HepG2 (cell line): Measurements from ENCODE around the gene PITRM1. TPM values are rescaled to one million over a fixed set of nuclear protein-coding genes. Genes with fewer than 3 reads are reported as not detected.

ENCODE experiments used
- ATAC-seq: fragments of 200-7000 bp; cut with Tn5 transposase; 3 replicates; pipeline ENCODE4 v1.9.1; 2020; ENCODE audit warnings: mild to moderate bottlenecking, moderate library complexity
- BruUV-seq: library from RNA; stranded (reverse); fragments of 400-500 nt; replicated peaks from 2 replicates; lab custom pipeline; 2021; lab: Mats Ljungman, UMichigan
- CTCF ChIA-PET: fragments of 300-600 bp; formaldehyde crosslinking; extraction: SDS; loops from one replicate; lab custom pipeline; 2021; ENCODE audit warnings: low total read pairs, inconsistent platforms, low intra/inter-chr PET ratio; lab: Yijun Ruan, JAX
- POLR2A ChIA-PET: fragments of 350-600 bp; sonication (Branson Sonifier 250); formaldehyde crosslinking; loops from one replicate; lab custom pipeline; 2020; ENCODE audit warnings: antibody characterized with exemption, inconsistent platforms; lab: Yijun Ruan, JAX
- DNase-seq: peaks from one replicate; pipeline ENCODE4 v3.0.0-alpha.2; 2015; ENCODE audit warnings: low spot score
- FAIRE-seq: peaks from 3 replicates; lab custom pipeline; 2011; peaks lifted over from hg19 to GRCh38; lab: Jason Lieb, UNC
- H2AFZ ChIP-seq: one replicate; pipeline ENCODE4 v1.6.1; 2011; ENCODE audit warnings: low read length, inconsistent platforms
- H3K27ac ChIP-seq: fragments of 300-600 bp; 3 replicates; pipeline ENCODE4 v1.8.0; 2011; ENCODE audit warnings: mixed run types, mild to moderate bottlenecking, mixed read lengths, low read length, inconsistent platforms; ENCODE audit not compliant: insufficient read depth; ENCODE audit errors: extremely low read length
- H3K27me3 ChIP-seq, 2 experiments: fragments of 200-600 bp in 1 of 2; 2 replicates in 1 of 2; 3 replicates in 1 of 2; pipeline versions ENCODE4 v1.6.0 to v1.8.0; 2011; ENCODE audit warnings: low read length in 2 of 2, mild to moderate bottlenecking in 2 of 2, moderate library complexity in 2 of 2, inconsistent platforms in 1 of 2; ENCODE audit not compliant: insufficient read depth in 2 of 2, control insufficient read depth in 1 of 2
- H3K36me3 ChIP-seq, 2 experiments: fragments of 200-600 bp in 1 of 2; replicated peaks in 1 of 2; 2 replicates in 1 of 2; 3 replicates in 1 of 2; pipeline versions ENCODE4 v1.5.1 to v1.8.0; 2011; ENCODE audit warnings: low read length in 2 of 2, inconsistent platforms in 1 of 2; ENCODE audit not compliant: insufficient read depth in 2 of 2, control insufficient read depth in 1 of 2
- H3K4me1 ChIP-seq: 2 replicates; pipeline ENCODE4 v1.5.1; 2012; ENCODE audit warnings: low read length, inconsistent platforms; ENCODE audit not compliant: insufficient read depth
- H3K4me2 ChIP-seq: 2 replicates; pipeline ENCODE4 v1.6.0; 2011; ENCODE audit warnings: low read depth, low read length, inconsistent platforms
- H3K4me3 ChIP-seq, 3 experiments: fragments of 200-600 bp in 1 of 3; sonication (generic), shearing (Covaris generic) in 1 of 3; replicated peaks in 1 of 3; 2 replicates each; pipeline ENCODE4 v1.5.1; 2011 to 2016; ENCODE audit warnings: low read length in 3 of 3, inconsistent platforms in 2 of 3, low read depth in 2 of 3, mild to moderate bottlenecking in 2 of 3, control low read depth in 1 of 3, mixed read lengths in 1 of 3; ENCODE audit not compliant: insufficient read depth in 1 of 3
- H3K79me2 ChIP-seq: one replicate; pipeline ENCODE4 v1.6.1; 2011; ENCODE audit warnings: low read length, inconsistent platforms; ENCODE audit not compliant: insufficient read depth
- H3K9ac ChIP-seq: 2 replicates; pipeline ENCODE4 v1.6.0; 2011; ENCODE audit warnings: mild to moderate bottlenecking, low read depth, low read length, inconsistent platforms; ENCODE audit not compliant: insufficient read depth
- H3K9me3 ChIP-seq: 2 replicates; pipeline ENCODE4 v1.5.1; 2012; ENCODE audit warnings: mild to moderate bottlenecking, low read length
- H4K20me1 ChIP-seq: 2 replicates; pipeline ENCODE4 v1.6.0; 2011; ENCODE audit warnings: inconsistent platforms, mild to moderate bottlenecking, low read length, moderate library complexity; ENCODE audit not compliant: insufficient read depth
- PHF5A ChIP-seq: IDR thresholded peaks from one replicate; pipeline ENCODE4 v1.6.1; 2018; ENCODE audit warnings: low read depth, missing genetic modification reagents; ENCODE audit not compliant: unreplicated experiment
- POLR2AphosphoS2 ChIP-seq: IDR thresholded peaks from 2 replicates; pipeline ENCODE4 v1.6.1; 2011; ENCODE audit warnings: low read depth, low read length, improper control_type of control experiment
- SMARCC2 ChIP-seq: fragments of 450-650 bp; IDR thresholded peaks from 2 replicates; pipeline ENCODE4 v1.6.1; 2017; ENCODE audit warnings: antibody characterized with exemption, mild to moderate bottlenecking
- ZNF777 ChIP-seq: sonication (generic); formaldehyde crosslinking; IDR thresholded peaks from 2 replicates; pipeline ENCODE4 v1.4.0; 2020; ENCODE audit warnings: missing genetic modification reagents
- WGBS: methylation state at CpG from one replicate; pipeline ENCODE4 v1.1.6; 2017; ENCODE audit warnings: low lambda C conversion rate; 5-methylcytosine and 5-hydroxymethylcytosine counted together
- in situ Hi-C: cut with HindIII; loops from 2 replicates; pipeline ENCODE4 v1.10.0; 2017; ENCODE audit warnings: low pct_unique_long_range_greater_than_20kb; ENCODE audit not compliant: extremely low pct_ligation_motif_present
- intact Hi-C: fragments of 100-400 bp; cut with micrococcal nuclease; formaldehyde crosslinking; loops from one replicate; pipeline ENCODE4 v1.10.0; 2022; ENCODE audit not compliant: unreplicated experiment
- polyA plus RNA-seq, 8 experiments: library from polyadenylated mRNA; depleted of rRNA in 3 of 8; stranded (reverse) in 7 of 8; unstranded in 1 of 8; fragments of >200 nt; fragmentation: Illumina TruSeq in 4 of 8; extraction: Trizol in 4 of 8; gene quantifications; 2 replicates each; pipeline versions ENCODE4 v1.2.1 to v1.2.3, GENCODE V29; 2011 to 2016; ENCODE audit warnings: low read depth in 4 of 8, missing spikeins in 1 of 8, mixed read lengths in 1 of 8; ENCODE audit not compliant: insufficient read depth in 1 of 8
- total RNA-seq, 5 experiments: library from RNA; depleted of rRNA; stranded (reverse); fragments of >200 nt; fragmentation: Illumina TruSeq; extraction: Trizol; gene quantifications; 2 replicates each; pipeline ENCODE4 v1.2.3, GENCODE V29; 2016; ENCODE audit warnings: low read depth in 1 of 5
- TF ChIP-seq, protein P1 (sequence below): sonication (generic); formaldehyde crosslinking; IDR thresholded peaks from 2 replicates; pipeline ENCODE4 v1.4.0; 2020; ENCODE audit warnings: missing genetic modification reagents
- TF ChIP-seq, protein P2 (sequence below): IDR thresholded peaks from 2 replicates; pipeline ENCODE4 v1.6.1; 2016; ENCODE audit warnings: mild to moderate bottlenecking
- TF ChIP-seq, protein P3 (sequence below): sonication (generic); formaldehyde crosslinking; IDR thresholded peaks from 2 replicates; pipeline ENCODE4 v1.4.0; 2020; ENCODE audit warnings: missing genetic modification reagents

The PITRM1 gene
- total and polyA plus RNA-seq, 2 of the 13 experiments (the other 11 are each of a cell fraction or from before 2014, with no cell fraction given): 16.4 to 29.0 TPM

DNA sequence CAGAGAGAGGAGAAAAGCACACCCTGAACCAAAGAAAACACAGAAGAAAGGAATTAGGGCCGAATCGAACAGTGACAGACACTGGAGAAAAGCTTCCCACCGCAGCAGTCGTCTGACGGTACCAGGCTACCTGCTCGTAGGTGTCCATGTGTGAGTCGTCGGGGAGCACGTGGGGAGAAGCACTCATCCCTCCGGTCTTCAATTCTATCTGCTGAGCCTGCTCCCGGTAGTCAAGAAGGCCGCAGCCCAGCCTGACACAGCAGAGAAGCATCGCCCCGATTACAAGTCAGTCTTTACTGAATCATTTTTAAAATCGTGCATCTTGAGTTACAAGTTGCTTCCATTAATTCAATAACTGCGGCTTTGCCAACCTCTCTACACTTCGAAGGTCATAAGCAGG is 24.5 kb downstream of the PITRM1 start:
- no peaks in the 10 kb centered on the region for H3K9me3 ChIP-seq
- no peak overlapping the region for H3K4me2 ChIP-seq
- no peaks in the 10 kb centered on the region for H4K20me1 ChIP-seq
- no peak overlapping the region for H2AFZ ChIP-seq
- in situ Hi-C loops (no loop called here), intact Hi-C loops (no loop called here)
- 90% methylated on average over 17 of the region's 17 CpGs for WGBS
- no peak for TF ChIP-seq SMARCC2
- FAIRE-seq (no peak), DNase-seq (no peak), ATAC-seq (no peak)
- H3K27me3 ChIP-seq: no peaks in the 10 kb centered on the region
- no TSS peak for BruUV-seq
- ChIA-PET CTCF (no interaction called here), POLR2A (no interaction called here)
- H3K36me3 ChIP-seq: peaks cover 17 to 63% of the 10 kb centered on the region in 2 experiments
- no peak overlapping the region for H3K27ac ChIP-seq
- H3K79me2 ChIP-seq: no peaks in the 10 kb centered on the region
- H3K9ac ChIP-seq: no peak overlapping the region
- H3K4me1 ChIP-seq: no peaks in the 10 kb centered on the region
- no peak overlapping the region for H3K4me3 ChIP-seq

DNA sequence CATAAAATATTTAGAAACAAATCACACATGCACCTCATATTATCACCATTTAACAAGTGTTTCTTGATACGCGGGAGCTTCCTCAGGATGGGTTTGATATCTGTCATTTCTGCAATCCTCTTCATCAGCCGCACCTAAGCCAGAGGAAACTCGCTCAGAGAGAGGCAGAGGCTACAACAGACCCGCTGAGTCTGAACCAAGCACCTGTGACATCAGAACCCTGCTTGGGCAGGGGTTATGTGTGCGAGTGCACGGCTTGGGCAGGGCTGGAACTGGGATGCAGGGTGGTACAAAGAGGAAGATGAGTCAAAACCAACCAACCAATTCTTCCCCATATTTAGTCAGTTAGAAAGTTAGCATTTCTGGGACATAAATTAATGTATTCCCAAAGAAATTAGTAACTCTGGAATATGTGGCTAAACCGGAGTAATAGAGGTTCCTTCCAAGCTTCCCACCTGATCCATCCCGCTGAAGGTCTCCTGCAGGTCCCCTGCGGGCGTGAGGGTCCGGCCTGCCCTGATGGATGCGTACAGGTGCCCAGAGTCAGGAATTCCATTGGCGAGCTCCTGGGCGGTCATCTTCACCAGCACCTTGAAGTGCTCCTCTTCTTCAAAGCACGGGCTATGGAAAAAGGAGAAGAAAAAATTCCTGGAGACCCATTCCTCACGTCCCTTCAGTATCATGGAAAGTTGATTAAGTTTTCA is 25.3 kb downstream of the PITRM1 start:
- BruUV-seq: no TSS peak
- in situ Hi-C loops: no loop called here
- no peak overlapping the region for H3K27ac ChIP-seq
- peaks cover 18 to 60% of the 10 kb centered on the region in 2 experiments for H3K36me3 ChIP-seq
- no peak overlapping the region for H3K4me3 ChIP-seq
- no peak overlapping the region for H3K4me2 ChIP-seq
- no peak for FAIRE-seq
- CTCF ChIA-PET: no interaction called here
- no peaks in the 10 kb centered on the region for H4K20me1 ChIP-seq
- no peak overlapping the region for H2AFZ ChIP-seq
- no peak for ATAC-seq
- 92% methylated on average over 17 of the region's 17 CpGs for WGBS
- TF ChIP-seq POLR2AphosphoS2 (no peak), PHF5A (CRISPR knock-in tag) (no peak), ZNF777 (CRISPR knock-in tag) (no peak)
- TF ChIP-seq, protein P1, sequence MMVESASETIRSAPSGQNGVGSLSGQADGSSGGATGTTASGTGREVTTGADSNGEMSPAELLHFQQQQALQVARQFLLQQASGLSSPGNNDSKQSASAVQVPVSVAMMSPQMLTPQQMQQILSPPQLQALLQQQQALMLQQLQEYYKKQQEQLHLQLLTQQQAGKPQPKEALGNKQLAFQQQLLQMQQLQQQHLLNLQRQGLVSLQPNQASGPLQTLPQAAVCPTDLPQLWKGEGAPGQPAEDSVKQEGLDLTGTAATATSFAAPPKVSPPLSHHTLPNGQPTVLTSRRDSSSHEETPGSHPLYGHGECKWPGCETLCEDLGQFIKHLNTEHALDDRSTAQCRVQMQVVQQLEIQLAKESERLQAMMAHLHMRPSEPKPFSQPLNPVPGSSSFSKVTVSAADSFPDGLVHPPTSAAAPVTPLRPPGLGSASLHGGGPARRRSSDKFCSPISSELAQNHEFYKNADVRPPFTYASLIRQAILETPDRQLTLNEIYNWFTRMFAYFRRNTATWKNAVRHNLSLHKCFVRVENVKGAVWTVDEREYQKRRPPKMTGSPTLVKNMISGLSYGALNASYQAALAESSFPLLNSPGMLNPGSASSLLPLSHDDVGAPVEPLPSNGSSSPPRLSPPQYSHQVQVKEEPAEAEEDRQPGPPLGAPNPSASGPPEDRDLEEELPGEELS: no peak
- TF ChIP-seq, protein P2, sequence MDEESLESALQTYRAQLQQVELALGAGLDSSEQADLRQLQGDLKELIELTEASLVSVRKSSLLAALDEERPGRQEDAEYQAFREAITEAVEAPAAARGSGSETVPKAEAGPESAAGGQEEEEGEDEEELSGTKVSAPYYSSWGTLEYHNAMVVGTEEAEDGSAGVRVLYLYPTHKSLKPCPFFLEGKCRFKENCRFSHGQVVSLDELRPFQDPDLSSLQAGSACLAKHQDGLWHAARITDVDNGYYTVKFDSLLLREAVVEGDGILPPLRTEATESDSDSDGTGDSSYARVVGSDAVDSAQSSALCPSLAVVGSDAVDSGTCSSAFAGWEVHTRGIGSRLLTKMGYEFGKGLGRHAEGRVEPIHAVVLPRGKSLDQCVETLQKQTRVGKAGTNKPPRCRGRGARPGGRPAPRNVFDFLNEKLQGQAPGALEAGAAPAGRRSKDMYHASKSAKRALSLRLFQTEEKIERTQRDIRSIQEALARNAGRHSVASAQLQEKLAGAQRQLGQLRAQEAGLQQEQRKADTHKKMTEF (CRISPR knock-in tag): no peak
- TF ChIP-seq, protein P3, sequence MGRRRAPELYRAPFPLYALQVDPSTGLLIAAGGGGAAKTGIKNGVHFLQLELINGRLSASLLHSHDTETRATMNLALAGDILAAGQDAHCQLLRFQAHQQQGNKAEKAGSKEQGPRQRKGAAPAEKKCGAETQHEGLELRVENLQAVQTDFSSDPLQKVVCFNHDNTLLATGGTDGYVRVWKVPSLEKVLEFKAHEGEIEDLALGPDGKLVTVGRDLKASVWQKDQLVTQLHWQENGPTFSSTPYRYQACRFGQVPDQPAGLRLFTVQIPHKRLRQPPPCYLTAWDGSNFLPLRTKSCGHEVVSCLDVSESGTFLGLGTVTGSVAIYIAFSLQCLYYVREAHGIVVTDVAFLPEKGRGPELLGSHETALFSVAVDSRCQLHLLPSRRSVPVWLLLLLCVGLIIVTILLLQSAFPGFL (CRISPR knock-in tag): no peak
- TF ChIP-seq, all 625 proteins: peak for 0
- H3K9ac ChIP-seq: no peak overlapping the region
- POLR2A ChIA-PET: no interaction called here
- no peaks in the 10 kb centered on the region for H3K4me1 ChIP-seq
- intact Hi-C loops: no loop called here
- no peaks in the 10 kb centered on the region for H3K9me3 ChIP-seq
- H3K27me3 ChIP-seq: no peaks in the 10 kb centered on the region
- DNase-seq: no peak
- no peaks in the 10 kb centered on the region for H3K79me2 ChIP-seq
